Forelimb muscle (tissue), 1 donor: ENCODE data around the gene PNPLA1. TPM values are rescaled to one million over a fixed set of nuclear protein-coding genes. Genes with fewer than 3 reads are reported as not detected.

Experiments
- DNase-seq: peaks from one replicate; pipeline ENCODE4 v3.0.0-alpha.2; 2013; ENCODE audit warnings: low read depth
- polyA plus RNA-seq: library from polyadenylated mRNA; unstranded; fragments of 120-200 nt; gene quantifications from one replicate; pipeline ENCODE4 v1.2.1, GENCODE V29; 2013; ENCODE audit not compliant: insufficient read length

PNPLA1 gene, protein sequence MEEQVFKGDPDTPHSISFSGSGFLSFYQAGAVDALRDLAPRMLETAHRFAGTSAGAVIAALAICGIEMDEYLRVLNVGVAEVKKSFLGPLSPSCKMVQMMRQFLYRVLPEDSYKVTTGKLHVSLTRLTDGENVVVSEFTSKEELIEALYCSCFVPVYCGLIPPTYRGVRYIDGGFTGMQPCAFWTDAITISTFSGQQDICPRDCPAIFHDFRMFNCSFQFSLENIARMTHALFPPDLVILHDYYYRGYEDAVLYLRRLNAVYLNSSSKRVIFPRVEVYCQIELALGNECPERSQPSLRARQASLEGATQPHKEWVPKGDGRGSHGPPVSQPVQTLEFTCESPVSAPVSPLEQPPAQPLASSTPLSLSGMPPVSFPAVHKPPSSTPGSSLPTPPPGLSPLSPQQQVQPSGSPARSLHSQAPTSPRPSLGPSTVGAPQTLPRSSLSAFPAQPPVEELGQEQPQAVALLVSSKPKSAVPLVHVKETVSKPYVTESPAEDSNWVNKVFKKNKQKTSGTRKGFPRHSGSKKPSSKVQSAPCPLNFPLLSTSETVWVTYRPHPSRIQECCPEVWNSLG
- 0.06 TPM for polyA plus RNA-seq

DNA sequence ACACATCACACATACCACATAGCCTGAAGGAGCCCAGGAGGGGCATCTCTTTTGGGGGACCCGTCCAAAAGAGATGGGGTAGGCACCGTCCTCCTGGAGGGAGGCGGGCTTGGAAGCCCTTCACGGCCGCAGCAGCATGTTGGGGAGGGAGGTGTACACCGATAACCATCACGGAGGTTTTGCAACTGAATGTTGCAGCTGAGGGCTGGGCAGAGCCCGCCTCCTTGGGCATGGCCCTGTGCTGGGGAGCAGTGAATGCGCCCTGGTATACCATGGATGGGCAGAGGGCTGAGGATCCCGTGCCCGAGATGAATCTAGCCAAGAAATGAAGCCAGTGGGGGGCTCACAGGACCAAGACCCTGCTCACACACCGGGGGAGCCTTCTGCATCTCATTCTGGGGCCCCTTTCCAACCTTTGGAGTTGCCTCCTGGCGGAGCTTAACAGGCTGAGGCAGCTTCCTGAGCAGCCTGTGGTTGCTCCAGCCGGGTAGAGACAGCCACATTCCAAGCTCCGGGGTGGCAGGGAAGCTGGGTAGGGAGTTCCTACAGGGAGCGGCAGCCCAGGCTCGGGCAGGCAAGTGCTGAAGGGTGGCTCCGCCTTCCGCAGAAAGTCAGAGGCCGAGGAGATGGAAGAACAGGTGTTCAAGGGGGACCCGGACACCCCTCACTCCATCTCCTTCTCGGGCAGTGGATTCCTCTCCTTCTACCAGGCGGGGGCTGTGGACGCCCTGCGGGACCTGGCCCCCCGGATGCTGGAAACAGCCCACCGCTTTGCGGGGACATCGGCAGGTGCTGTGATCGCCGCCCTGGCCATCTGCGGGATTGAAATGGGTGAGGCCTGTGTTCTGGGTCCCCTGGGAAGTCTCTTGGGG, at the start of gene PNPLA1:
Gene PNPLA1, plus strand, starts transcription at position 227 of the 872 bp plus-strand sequence. Its CDS starts 400 bp downstream, at position 627.
- DNase-seq: no peak

DNA sequence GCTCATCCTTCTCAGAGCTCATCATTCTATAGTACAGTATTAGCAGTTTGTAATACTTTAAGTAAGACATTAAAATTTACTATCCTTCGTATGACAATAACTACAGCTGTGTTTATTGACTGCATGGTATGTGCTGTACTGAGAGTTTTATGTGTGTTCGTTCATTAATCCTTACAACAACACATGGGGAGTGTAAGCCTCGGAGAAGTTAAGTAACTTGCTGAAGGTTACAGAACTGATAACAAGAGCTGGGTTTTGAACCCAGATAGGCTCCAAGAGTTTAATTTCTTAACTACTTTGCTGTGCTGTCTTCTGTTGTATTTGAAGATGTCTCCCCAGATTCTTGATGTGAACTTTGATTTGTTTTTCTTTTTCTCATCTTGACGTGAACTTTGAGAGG, 49.6 kb upstream of the PNPLA1 start:
- no peak for DNase-seq

DNA sequence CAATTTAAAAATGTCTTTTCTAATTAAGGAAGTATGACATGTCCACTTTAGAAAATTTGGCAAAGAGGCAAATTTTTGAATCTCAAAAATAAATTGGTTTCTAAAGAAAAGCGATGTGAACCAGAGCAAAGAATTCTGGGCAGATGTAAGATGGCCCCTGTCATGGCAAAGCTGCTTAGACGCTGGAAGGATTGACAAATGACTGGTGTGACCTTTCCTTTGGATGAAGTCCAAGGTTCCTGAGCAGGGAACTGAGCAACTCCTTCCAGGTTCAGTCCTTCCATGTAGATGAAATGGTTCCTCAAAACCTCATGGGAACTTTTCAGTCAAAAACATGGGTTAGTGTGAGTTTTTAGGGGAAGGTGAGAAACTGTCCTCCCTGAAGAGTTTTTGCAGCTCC, 48.2 kb upstream of the PNPLA1 start:
- DNase-seq: no peak

DNA sequence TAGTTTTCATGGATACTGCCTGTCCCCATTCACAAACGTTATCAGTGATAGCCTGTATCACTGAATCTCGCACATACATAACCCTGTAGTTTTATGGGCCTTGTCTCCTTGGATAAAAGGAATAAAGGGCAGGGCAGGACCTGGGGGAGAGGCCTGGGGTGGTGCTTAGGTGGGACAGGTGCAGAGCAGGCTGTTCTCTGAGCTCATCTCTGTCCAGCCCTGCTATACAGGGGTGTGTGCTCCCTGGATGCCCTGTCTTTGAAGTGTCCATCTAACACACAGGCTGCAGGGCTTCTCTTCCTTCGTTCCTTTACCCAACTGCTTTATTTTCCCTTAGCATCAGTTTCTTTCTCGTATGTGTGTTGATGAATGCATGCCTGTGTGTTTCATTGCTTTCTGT, 46.9 kb upstream of the PNPLA1 start:
- DNase-seq: no peak

DNA sequence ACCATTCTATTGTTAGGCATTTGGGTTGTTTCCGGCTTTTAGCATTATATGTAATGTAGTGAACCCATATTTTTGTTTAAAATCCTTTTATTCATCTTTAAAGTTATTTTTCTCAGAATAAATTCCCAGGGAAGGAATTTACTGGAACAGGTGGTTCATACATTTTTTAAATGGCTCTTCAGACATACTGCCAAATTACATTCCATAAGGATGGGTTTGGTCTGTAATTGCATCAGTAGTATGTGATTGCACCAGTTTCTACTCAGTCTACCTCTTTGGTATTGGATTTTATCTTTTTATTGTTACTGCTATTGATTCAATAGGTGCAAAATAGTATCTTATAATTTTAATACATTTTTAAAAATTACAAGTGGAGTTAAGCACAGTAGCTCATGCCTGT, 46.2 kb upstream of the PNPLA1 start:
- no peak for DNase-seq

DNA sequence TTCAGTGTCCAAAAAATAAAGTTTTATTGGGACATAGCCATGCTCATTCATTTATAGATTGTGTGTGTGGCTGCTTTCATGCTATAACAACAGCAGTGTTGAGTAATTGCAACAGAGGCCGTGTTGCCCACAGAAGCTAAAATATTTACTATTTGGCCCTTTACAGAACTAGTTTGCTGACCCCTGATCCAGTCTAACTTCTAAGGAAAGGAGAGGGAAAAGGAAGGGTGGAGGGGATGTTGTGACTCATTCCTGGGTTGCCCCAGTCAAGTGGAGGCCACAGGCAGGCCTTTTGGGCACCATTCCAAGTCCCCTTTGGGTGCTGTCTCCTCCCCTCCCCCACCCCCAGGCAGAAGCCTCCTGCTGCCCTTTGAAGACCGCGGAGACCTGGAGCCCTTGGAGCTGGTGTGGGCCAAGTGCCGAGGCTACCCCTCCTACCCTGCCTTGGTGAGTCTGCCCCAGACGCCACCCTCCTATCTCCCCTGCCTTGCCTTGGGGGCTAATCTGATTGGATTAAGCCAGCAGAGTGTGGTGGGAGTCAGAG, 44.9 kb upstream of the PNPLA1 start:
- no peak for DNase-seq

DNA sequence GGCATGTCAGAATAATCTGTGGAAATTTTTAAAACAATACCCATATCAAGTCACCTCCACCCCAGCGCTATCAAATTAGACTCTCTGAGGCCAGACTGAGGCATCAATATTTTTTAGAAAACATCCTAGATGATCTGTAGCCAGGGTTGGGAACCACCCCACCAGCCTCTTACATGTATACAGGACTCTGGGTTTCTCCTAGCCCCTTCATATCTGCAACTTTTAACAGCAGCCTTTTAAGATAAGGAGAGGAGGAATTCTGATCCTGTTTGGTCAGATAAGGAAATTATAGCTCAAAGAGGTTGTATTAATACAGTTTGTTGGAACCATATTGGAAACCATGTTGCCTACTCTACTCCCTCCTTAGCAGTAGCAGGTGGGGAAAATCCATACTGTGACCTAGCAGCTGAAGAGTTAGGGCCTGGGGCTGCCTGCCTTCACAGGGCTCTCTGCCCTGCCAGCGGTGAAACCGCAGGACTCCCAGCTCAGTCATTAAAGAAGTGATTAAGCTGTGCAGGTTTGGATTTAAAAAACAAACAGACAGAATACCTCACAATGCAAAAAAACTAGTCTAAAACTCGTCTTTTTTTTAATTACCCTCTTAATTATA, 43.3 kb upstream of the PNPLA1 start:
- DNase-seq: no peak

DNA sequence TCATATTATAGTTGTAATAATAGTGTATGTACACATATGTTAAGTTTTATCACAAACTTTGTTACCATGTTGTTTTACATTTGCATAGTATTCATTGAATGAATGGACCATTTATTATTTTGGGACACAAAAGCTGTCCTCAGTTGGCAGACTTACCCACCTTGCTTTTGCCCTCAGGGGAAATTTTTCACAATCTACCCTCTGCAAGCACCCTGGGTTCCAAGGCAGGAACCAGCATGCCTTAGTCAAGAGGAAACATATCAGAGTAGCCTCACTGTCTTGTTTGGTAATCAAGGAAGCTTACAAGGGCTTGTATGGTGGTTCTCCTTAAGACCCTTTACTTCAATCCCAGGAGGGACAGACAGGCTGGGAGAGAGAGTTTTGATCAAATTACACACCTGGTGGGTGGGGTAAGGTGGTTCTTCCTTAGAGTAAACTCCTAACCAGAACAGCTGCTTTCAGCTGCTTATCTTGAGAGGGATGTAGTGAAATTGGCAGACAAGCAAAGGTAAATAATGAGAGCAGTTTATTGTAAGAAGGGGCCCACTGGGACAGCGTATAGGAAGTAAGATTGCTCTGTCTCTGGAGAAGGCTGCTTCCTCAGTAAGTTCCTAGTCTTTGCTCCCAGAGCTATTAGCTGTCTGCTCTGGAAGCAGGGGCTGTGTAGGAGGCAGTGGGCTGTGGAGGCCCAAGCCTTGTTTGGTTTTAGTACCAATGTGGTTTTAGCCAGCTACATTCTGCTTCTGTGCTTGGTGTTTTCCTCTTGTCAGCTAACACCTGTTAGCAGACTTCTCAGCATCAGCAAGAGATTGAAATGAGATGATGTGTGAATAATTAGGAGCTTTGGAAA, 42.3 kb upstream of the PNPLA1 start:
- DNase-seq: no peak

DNA sequence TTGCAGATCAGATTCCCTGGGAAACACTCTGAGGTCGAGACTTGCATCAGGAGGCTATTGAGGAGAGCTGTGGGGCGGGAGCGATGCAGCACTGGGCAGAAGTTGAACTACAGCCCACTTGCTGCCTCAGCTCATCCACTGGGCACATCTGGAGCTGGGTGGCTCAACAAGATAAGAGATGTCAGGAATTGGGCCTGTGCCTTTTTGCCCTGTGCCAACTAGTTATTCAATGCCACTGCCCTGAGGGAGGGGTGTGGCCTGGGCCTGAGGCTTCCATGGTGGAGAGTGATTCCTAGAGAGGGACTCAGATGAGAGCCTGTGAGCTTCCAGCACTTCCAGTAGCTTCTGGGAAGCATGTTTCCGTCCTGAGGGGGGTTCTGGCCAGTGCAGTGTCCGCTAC, 40.6 kb upstream of the PNPLA1 start:
- DNase-seq: no peak

DNA sequence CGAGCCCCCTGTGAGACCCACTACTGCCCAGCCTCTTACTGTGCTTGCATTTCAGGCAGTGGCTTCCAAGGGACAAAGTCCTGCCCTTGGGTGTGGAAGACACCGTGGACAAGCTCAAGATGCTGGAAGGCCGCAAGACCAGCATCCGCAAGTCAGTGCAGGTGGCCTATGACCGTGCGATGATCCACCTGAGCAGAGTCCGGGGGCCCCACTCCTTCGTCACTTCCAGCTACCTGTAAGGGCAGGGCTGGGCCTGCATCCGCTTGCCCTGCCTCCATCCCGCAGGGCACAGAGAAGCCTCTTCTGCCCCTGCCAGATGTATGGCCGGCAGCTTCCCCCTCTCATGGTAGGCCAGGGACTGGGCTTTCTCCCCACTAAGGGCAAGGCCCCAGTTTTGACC, 39.5 kb upstream of the PNPLA1 start:
- DNase-seq: no peak

DNA sequence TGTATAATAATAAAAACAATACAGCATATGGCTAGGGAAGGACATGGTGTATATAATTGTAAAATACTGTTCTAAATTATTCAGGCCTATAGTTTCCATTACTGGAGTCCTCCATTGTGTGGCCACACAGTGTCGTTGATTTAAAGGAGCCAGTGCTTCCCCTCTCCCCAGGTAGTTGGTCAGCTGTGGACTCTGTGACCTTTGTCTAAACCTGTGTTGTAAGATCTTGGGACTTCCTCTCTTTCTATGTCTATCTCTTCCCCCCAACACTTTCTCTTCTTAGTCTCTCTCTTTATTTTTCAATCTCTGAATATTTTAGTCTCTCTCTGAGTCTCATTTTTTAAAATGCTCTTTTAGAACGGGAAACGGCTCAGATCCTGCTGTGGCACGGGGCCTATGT, 37.7 kb upstream of the PNPLA1 start:
- DNase-seq: no peak

DNA sequence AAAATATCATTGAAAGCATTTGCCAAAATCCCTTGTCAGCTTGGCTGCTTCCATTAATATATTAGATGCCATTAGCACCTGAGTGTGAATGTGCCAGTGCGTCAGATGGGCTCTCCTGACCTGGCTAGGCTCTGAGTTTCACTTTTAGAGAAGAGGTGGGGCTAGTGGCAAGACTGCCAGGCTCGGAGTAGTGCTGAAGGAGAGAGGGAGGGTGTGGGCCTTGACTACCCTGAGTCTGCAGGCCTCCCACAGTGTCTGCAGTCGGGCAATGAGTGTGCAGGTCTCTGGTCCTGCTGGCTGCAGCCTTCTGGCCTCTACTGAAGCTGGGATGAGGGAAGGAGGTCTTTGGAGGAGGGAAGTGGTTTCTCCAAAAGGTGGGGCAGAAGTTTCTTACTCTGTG, 34.6 kb upstream of the PNPLA1 start:
- DNase-seq: no peak

DNA sequence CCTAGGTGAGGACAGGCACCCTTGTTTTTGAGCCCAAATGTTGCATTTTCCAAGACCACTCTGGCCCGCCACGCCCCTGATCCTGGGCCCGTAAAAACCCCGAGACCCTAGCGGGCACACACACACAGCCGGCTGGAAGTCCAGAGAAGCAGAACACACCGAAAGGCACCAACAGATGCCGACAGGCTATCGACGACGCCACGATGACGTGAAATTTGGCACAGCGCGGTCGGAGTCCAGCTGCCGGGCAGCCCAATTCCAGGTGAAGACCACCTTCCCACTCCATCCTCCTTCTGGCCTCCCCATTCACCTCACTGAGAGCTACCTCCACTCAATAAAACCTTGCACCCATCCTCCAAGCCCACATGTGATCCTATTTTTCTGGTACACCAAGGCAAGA, 34.0 kb upstream of the PNPLA1 start:
- DNase-seq: no peak

DNA sequence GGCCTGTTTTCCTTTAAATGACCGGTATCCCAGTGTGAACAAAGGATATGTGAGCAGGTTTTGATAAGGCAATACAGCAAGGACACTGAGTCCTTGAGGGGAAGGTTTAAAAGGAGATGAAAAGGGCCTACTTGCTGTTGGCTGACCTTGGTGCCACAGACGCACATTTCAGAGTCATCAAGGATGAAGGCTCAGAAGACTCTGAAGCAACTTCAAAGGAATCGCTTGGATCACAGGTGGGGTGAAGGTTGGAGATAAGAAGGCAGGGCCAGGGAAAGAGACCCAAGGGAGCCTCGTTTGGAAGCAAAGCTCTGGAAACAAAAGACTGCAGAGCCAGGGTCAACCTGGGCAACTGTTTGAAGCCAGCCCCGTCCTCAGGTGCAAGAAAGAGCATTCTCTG, 30.1 kb upstream of the PNPLA1 start:
- DNase-seq: no peak

DNA sequence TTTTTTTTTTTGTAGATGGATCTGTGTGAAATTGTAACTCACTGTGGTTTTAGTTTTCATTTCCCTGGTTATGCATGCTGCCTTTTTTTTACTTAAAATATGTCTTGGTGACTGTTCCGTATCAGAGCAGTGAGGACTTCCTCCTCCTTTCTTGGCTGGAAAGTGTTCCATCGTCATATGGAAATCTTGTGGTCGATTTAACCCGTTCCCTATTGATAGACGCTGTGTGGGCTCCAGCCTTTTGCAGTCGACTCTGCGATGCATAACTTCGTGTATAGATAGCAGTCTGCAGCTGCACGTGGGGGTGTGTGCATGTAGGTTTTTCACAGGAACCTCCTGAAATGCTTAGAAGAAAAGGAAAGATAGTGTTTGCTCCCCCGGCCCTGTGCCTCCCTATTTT, 28.1 kb upstream of the PNPLA1 start:
- DNase-seq: no peak

DNA sequence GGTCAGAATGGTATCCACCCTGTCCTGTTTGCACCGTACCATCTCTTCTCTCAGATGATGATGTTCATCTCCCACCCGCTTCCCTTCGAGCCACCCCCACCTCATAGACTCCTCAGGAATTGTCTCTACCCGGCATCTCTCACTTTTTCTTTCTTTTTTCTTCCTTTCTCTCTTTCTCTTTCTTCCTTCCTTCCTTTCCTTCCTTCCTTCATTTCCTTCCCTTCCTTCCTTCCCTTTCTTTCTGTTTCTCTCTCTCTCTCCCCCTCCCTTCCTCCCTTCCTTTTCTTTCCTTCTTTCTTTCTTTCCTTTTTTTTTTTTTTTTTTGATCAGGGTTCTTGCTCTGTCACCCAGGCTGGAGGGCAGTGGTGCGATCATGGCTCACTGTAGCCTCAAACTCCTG, 27.7 kb upstream of the PNPLA1 start:
- no peak for DNase-seq

DNA sequence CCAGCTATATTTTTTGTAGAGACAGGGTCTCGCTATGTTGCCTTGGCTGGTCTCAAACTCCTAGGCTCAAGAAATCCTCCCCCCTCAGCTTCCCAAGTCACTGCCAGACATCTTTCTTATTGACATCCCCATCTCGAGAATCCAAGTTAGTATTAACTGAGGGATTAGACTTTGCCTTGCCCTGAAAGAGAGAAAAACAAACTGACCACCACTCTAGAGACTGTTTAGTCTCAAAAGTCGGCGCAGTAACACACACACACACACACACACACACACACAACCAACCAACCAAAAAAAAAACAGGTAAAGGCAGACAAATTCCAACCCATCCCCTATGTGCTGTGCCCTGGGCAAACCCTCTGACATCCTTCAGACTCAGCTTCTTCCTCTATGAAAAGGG, 27.2 kb upstream of the PNPLA1 start:
- no peak for DNase-seq

DNA sequence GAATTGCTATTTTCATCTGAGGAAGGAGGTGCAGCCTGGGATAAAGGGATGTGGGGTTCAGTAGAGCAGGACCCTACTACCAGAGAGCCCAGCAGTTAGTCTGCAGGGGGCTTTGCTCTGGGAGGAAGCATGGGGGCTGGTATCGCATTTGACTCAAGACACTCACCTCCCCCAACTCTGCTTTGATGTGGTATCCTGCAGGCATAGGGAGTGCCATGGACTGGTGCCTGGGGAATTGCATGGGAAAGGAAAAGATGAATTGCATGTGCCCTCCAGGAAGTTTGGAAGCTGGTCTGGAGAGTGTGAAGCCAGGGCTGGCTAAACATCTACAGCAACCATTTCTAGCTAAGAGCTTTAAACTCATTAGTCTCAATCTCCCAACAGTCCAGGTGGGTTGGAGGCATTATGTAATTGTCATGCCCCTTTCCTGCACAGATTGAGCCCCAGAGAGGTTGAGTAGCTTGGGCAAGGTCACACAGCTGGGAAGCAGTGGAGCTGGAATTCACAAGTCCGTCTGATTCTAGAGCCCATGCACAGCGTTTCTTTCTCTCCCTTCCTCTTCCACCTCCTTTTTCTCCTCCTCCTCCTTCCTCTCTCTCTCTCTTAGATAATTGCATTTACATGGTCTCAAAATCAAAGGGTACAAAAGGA, 26.2 kb upstream of the PNPLA1 start:
- DNase-seq: no peak

DNA sequence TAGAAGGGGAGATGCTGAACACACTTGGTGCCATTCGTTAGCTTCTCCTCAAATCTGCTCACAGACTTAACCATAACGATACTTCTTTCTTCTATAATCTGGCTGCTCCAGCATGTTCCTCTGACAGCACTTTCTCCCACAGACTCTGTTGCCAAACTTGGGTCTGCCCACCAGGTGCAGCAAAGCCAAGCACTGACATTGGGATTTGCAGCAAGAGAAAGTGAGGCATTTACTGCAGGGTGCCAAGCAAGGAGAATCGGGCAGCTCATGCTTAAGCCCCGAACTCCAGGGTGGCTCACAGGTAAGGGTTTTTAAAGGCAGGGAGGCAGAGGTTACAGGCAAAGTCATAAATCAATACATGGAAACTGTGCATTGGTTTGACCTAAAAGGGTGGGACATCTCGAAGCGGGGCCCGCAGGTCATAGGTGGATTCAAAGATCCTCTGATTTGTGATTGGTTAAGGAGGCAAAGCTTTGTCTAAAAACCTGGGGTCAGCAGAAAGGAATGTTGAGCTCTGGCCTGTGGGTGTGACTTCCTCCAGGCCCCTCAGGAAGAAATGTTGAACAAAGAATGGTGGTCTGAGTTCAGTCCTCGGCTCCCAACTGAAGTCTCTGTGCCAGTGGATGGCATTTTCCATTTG, 25.1 kb upstream of the PNPLA1 start:
- no peak for DNase-seq

DNA sequence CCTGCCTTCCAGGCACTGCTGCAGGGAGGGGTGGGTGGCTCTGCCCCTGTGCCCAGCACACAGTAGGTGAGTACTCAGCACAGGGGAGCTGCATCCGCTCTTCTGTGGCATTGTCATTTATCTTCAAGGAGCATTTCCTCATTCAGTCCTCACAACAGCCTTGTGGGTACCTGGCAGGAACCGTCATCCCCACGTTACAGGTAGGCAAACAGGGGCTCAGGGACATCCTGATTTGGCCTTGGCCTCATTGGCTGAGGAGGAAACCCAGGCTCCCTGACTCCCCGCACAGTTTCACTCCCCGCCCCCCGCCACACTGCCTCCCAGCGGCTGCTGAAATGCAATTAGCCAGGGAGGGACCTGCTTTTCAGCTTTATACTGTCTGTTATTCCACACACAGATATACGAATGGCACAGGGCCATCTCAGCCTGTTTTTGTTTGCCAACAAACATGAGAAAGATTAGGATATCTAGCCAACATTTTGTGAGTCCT, 24.2 kb upstream of the PNPLA1 start:
- DNase-seq: no peak
